NCI-H82 (cell line): ENCODE measurements around the gene FOLR2.
"Not testable (repeated sequence)": the region's sequence is repeated elsewhere in the genome, so short reads cannot be mapped to it uniquely, and the experiment has no call there.

ENCODE experiments used
- DNase-seq: peaks from one replicate; lab custom pipeline; 2025; lab: John Stamatoyannopoulos, UW

The FOLR2 gene

GRCh38 chr11:72206794-72207193 lies 9.8 kb upstream of the FOLR2 start:
- DNase-seq = not testable (repeated sequence)

GRCh38 chr11:72208281-72208680 lies 8.3 kb upstream of the FOLR2 start:
- no peak for DNase-seq

GRCh38 chr11:72209101-72209500 lies 7.5 kb upstream of the FOLR2 start:
- no peak for DNase-seq

- no peak for DNase-seq
Observed at GRCh38 chr11:72217841-72218240, 1.2 kb downstream of the FOLR2 start.

GRCh38 chr11:72218251-72218745 lies 1.7 kb downstream of the FOLR2 start:
- DNase-seq = no peak

- DNase-seq = no peak
Observed at GRCh38 chr11:72220696-72221363, 4.2 kb downstream of the FOLR2 start.

GRCh38 chr11:72221386-72222075 lies 4.9 kb downstream of the FOLR2 start:
- no peak for DNase-seq

- no peak for DNase-seq
Observed at GRCh38 chr11:72222106-72222891, 5.7 kb downstream of the FOLR2 start.

- DNase-seq = peak; percentile 96
Observed at GRCh38 chr11:72222907-72223614, 6.5 kb downstream of the FOLR2 start.

- peak; percentile 68 for DNase-seq
Observed at GRCh38 chr11:72223615-72224563, 7.3 kb downstream of the FOLR2 start.

GRCh38 chr11:72224564-72225410 lies 8.2 kb downstream of the FOLR2 start, which contains the start of gene INPPL1:
INPPL1 (plus strand) TSS chr11:72224767; CDS start chr11:72224985, 218 bp downstream.
- DNase-seq = peak; percentile 27

GRCh38 chr11:72225411-72225951 lies 8.9 kb downstream of the FOLR2 start:
- no peak for DNase-seq

- no peak for DNase-seq
Observed at GRCh38 chr11:72226701-72227100, 10.1 kb downstream of the FOLR2 start.

- DNase-seq = no peak
Observed at GRCh38 chr11:72227316-72228228, 11.0 kb downstream of the FOLR2 start.

GRCh38 chr11:72228229-72228843 lies 11.7 kb downstream of the FOLR2 start:
- no peak for DNase-seq

- no peak for DNase-seq
Observed at GRCh38 chr11:72228844-72229231, 12.2 kb downstream of the FOLR2 start.

GRCh38 chr11:72229336-72229924 lies 12.8 kb downstream of the FOLR2 start:
- no peak for DNase-seq
